Mesothelial cell of epicardium (in vitro differentiated cells): Measurements from ENCODE around the gene ELMO1. TPM values are rescaled to one million over a fixed set of nuclear protein-coding genes. Genes with fewer than 3 reads are reported as not detected.

Source experiments
- DNase-seq, 2 experiments: peaks; one replicate each; pipeline ENCODE4 v3.0.0; 2021; ENCODE audit warnings: low spot score in 2 of 2; ENCODE audit not compliant: unreplicated experiment in 2 of 2
- H3K27ac Mint-ChIP-seq: 2 replicates; pipeline ENCODE4 v1.8.0; 2021; ENCODE audit warnings: mixed read lengths
- H3K27me3 Mint-ChIP-seq: 2 replicates; pipeline ENCODE4 v1.8.0; 2021; ENCODE audit warnings: low read depth, mixed read lengths
- H3K36me3 Mint-ChIP-seq: 2 replicates; pipeline ENCODE4 v1.8.0; 2021; ENCODE audit warnings: mixed read lengths
- H3K4me1 Mint-ChIP-seq: 2 replicates; pipeline ENCODE4 v1.8.0; 2021; ENCODE audit warnings: mixed read lengths
- H3K4me3 Mint-ChIP-seq: 2 replicates; pipeline ENCODE4 v1.8.0; 2021; ENCODE audit warnings: mild to moderate bottlenecking, moderate library complexity, mixed read lengths
- H3K9me3 Mint-ChIP-seq: 2 replicates; pipeline ENCODE4 v1.8.0; 2021; ENCODE audit warnings: mixed read lengths
- total RNA-seq: library from RNA; stranded (reverse); gene quantifications from 3 replicates; pipeline ENCODE4 v1.2.1, GENCODE V29; 2021
- TF ChIP-seq, protein P1 (sequence below): fragments of 200-600 bp; sonication (generic); IDR thresholded peaks from one replicate; pipeline ENCODE4 v1.5.0; 2021; ENCODE audit warnings: antibody characterized with exemption; ENCODE audit not compliant: unreplicated experiment

Gene ELMO1
- total RNA-seq, 1 donor from 2014 or later = 9.6 TPM

- no peak for DNase-seq
- TF ChIP-seq, protein P1, sequence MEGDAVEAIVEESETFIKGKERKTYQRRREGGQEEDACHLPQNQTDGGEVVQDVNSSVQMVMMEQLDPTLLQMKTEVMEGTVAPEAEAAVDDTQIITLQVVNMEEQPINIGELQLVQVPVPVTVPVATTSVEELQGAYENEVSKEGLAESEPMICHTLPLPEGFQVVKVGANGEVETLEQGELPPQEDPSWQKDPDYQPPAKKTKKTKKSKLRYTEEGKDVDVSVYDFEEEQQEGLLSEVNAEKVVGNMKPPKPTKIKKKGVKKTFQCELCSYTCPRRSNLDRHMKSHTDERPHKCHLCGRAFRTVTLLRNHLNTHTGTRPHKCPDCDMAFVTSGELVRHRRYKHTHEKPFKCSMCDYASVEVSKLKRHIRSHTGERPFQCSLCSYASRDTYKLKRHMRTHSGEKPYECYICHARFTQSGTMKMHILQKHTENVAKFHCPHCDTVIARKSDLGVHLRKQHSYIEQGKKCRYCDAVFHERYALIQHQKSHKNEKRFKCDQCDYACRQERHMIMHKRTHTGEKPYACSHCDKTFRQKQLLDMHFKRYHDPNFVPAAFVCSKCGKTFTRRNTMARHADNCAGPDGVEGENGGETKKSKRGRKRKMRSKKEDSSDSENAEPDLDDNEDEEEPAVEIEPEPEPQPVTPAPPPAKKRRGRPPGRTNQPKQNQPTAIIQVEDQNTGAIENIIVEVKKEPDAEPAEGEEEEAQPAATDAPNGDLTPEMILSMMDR = no peak
- Mint-ChIP-seq H3K36me3 (no peaks in the 10 kb centered on the region), H3K4me3 (no peak overlapping the region), H3K27ac (no peak overlapping the region), H3K27me3 (no peaks in the 10 kb centered on the region), H3K4me1 (peaks cover 25% of the 10 kb centered on the region), H3K9me3 (no peaks in the 10 kb centered on the region)
Observed at GRCh38 chr7:36960105-36960504, 488.6 kb downstream of the ELMO1 start.

DNA sequence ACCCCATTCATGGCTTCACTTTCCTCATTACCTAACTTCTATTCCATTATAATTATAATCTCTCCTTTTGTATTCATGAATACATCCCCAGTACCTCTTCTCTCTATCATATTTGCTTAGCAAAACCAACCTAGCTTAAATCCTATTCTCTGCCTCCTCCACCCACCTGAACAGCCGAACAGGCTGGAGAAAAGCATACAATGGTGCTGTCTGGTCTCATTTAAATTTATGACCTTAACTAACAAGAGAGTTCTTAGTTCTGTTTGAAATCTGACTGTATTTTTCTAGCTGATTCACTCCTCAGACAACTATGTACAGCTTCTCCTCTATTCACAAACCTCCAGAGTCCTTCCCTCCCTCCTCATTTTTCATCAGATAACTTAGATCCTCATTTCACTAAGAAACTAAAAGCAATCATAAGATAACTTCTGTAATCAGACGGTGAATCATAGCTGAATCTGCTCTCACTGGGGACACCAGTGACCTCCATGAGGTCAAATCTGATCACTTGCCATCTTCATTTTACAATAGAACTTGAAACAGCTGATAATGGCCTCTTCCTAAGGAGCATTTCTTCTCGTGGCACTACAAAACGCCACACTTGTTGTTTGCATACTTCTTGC, 490.4 kb downstream of the ELMO1 start:
- TF ChIP-seq, protein P1 = no peak
- no peaks in the 10 kb centered on the region for H3K9me3 Mint-ChIP-seq
- no peaks in the 10 kb centered on the region for H3K36me3 Mint-ChIP-seq
- H3K27me3 Mint-ChIP-seq = no peaks in the 10 kb centered on the region
- peaks cover 22% of the 10 kb centered on the region for H3K4me1 Mint-ChIP-seq
- no peak overlapping the region for H3K4me3 Mint-ChIP-seq
- no peak overlapping the region for H3K27ac Mint-ChIP-seq
- no peak for DNase-seq

- H3K27ac Mint-ChIP-seq = no peak overlapping the region
- H3K27me3 Mint-ChIP-seq = no peaks in the 10 kb centered on the region
- no peaks in the 10 kb centered on the region for H3K9me3 Mint-ChIP-seq
- TF ChIP-seq, protein P1 = no peak
- peaks cover 22% of the 10 kb centered on the region for H3K4me1 Mint-ChIP-seq
- H3K4me3 Mint-ChIP-seq = no peak overlapping the region
- no peak for DNase-seq
- H3K36me3 Mint-ChIP-seq = no peaks in the 10 kb centered on the region
Observed at GRCh38 chr7:36957620-36958019, 491.0 kb downstream of the ELMO1 start.

DNA sequence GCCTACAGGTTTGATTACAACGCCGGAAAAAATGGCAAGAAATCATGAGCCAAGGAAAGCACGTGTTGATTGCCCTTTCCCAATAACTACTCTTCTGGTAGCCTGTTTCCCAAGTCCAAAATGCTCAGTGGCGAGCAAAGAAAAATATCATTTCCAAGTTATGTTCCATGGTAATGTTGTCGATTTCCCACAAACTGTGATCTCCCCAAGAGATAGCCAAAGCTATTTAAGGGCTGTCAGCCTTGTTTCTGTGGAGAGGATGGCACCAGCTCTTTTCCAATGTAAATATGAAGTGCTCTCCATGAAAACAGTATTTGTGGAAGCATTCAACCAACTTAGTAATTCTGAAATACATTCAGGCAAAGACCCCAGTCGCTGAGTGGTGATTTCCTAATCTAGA, 491.9 kb downstream of the ELMO1 start:
- H3K27ac Mint-ChIP-seq = no peak overlapping the region
- no peaks in the 10 kb centered on the region for H3K36me3 Mint-ChIP-seq
- no peaks in the 10 kb centered on the region for H3K27me3 Mint-ChIP-seq
- no peak overlapping the region for H3K4me3 Mint-ChIP-seq
- peaks cover 16% of the 10 kb centered on the region for H3K4me1 Mint-ChIP-seq
- no peaks in the 10 kb centered on the region for H3K9me3 Mint-ChIP-seq
- DNase-seq = no peak
- TF ChIP-seq, protein P1 = no peak

DNA sequence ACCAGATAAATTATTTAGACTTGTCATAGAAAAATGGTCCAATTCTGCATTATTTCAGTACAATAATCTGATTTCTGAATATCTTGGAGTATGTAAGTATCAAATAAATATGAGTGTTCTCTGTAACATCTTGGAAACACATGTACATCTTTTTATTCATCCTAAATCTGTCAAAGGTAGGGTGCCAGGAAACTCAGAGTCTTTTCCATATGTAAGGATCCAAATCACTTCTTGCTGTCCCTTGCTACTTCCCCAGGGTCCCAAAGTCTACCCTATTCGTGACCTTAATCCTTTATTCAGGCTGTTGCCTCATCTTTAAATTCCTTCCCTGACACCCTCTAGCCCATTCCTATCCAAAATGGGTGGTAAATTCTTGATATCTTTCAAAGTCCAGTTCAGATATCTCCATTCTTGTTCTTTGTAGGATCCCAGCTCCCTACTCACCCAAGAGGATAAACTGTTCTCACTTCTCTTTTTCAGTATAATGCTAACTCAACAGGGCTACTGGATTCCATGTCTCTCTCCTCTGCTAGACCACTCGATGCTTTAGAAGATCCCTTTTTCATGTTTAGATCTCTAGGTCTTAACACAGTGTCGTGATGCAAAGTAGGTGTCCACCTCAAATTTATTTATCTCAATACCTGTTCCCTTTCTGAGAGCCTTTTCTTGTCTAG, 493.1 kb downstream of the ELMO1 start:
- Mint-ChIP-seq H3K27me3 (no peaks in the 10 kb centered on the region), H3K27ac (no peak overlapping the region), H3K36me3 (no peaks in the 10 kb centered on the region), H3K9me3 (peaks cover 5% of the 10 kb centered on the region), H3K4me1 (peaks cover 5% of the 10 kb centered on the region), H3K4me3 (no peak overlapping the region)
- TF ChIP-seq, protein P1 = no peak
- no peak for DNase-seq
